B cell (primary cell): ENCODE results near the gene ARF5. TPM values are rescaled to one million over a fixed set of nuclear protein-coding genes. Genes with fewer than 3 reads are reported as not detected.

Source experiments
- ATAC-seq: fragments of 200-7000 bp; cut with Tn5 transposase; one replicate; pipeline ENCODE4 v1.10.0; 2021; ENCODE audit warnings: low read depth, mild to moderate bottlenecking, moderate number of reproducible peaks, moderate library complexity
- CTCF ChIA-PET: fragments of 350-600 bp; sonication (Branson Sonifier 250); formaldehyde crosslinking; loops from one replicate; lab custom pipeline; 2021; ENCODE audit warnings: antibody characterized with exemption, inconsistent platforms; lab: Charles Lee
- POLR2A ChIA-PET: fragments of 350-600 bp; sonication (Branson Sonifier 250); formaldehyde crosslinking; loops from one replicate; lab custom pipeline; 2021; ENCODE audit warnings: antibody characterized with exemption; lab: Charles Lee
- DNase-seq: peaks from one replicate; pipeline ENCODE4 v3.0.0; 2013
- H2AFZ ChIP-seq: 2 replicates; pipeline ENCODE4 v1.6.1; 2012; ENCODE audit warnings: mild to moderate bottlenecking, low read depth, low read length; ENCODE audit not compliant: insufficient read depth, poor library complexity, severe bottlenecking
- H3K27ac ChIP-seq, 2 donors: 1 replicate in 1 of 2; 2 replicates in 1 of 2; pipeline ENCODE4 v1.5.1; 2012 to 2013; ENCODE audit warnings: low read length in 2 of 2, mild to moderate bottlenecking in 2 of 2, moderate library complexity in 1 of 2
- H3K27me3 ChIP-seq, 4 experiments: fragments of 200-600 bp in 1 of 4; sonication (generic) in 1 of 4; replicated peaks in 1 of 4; 1 replicate in 2 of 4; 2 replicates in 2 of 4; pipeline versions ENCODE4 v1.6.1 to v1.7.0; 2013 to 2016; ENCODE audit warnings: low read length in 3 of 4, mild to moderate bottlenecking in 2 of 4, mixed read lengths in 1 of 4, moderate library complexity in 1 of 4; ENCODE audit not compliant: insufficient read depth in 4 of 4, control insufficient read depth in 3 of 4; ENCODE audit errors: control extremely low read depth in 1 of 4
- H3K36me3 ChIP-seq, 2 experiments: replicated peaks in 1 of 2; 1 replicate in 1 of 2; 2 replicates in 1 of 2; pipeline versions ENCODE4 v1.6.1 to v1.7.1; 2013; ENCODE audit warnings: low read length in 1 of 2; ENCODE audit not compliant: insufficient read depth in 2 of 2, control insufficient read depth in 1 of 2; ENCODE audit errors: control extremely low read depth in 1 of 2, extremely low read depth in 1 of 2
- H3K4me1 ChIP-seq, 2 donors: fragments of 200-600 bp in 1 of 2; sonication (generic) in 1 of 2; 1 replicate in 1 of 2; 2 replicates in 1 of 2; pipeline versions ENCODE4 v1.5.1 to v1.6.1; 2013 to 2017; ENCODE audit warnings: low read length in 2 of 2; ENCODE audit not compliant: control insufficient read depth in 2 of 2, insufficient read depth in 2 of 2
- H3K4me2 ChIP-seq: replicated peaks from 2 replicates; pipeline ENCODE3; 2012; ENCODE audit warnings: mild to moderate bottlenecking, low read depth, low read length; ENCODE audit not compliant: poor library complexity, severe bottlenecking
- H3K4me3 ChIP-seq, 5 experiments: fragments of 200-600 bp in 1 of 5; sonication (generic) in 1 of 5; 1 replicate in 3 of 5; 2 replicates in 2 of 5; pipeline versions ENCODE4 v1.5.1 to v1.7.0; 2011 to 2016; ENCODE audit warnings: low read length in 4 of 5, mild to moderate bottlenecking in 4 of 5, low read depth in 2 of 5, control low read depth in 1 of 5, moderate library complexity in 1 of 5; ENCODE audit not compliant: insufficient read depth in 1 of 5; ENCODE audit errors: control extremely low read depth in 1 of 5, extremely low read depth in 1 of 5
- H3K79me2 ChIP-seq: fragments of 200-600 bp; sonication (generic); one replicate; pipeline ENCODE4 v1.6.0; 2016; ENCODE audit warnings: low read length; ENCODE audit not compliant: control insufficient read depth, insufficient read depth
- H3K9ac ChIP-seq: fragments of 200-600 bp; sonication (generic); 2 replicates; pipeline ENCODE4 v1.6.1; 2017; ENCODE audit warnings: mild to moderate bottlenecking, low read length, moderate library complexity
- H3K9me3 ChIP-seq, 3 donors: one replicate each; pipeline versions ENCODE4 v1.6.1 to v1.7.1; 2013; ENCODE audit warnings: low read length in 2 of 3; ENCODE audit not compliant: control insufficient read depth in 2 of 3, insufficient read depth in 1 of 3; ENCODE audit errors: control extremely low read depth in 1 of 3
- H4K20me1 ChIP-seq: 2 replicates; pipeline ENCODE4 v1.6.0; 2012; ENCODE audit warnings: mild to moderate bottlenecking, low read length; ENCODE audit not compliant: insufficient read depth, control insufficient read depth, poor library complexity, severe bottlenecking
- H3K27ac Mint-ChIP-seq: one replicate; pipeline ENCODE4 v1.8.0; 2021; ENCODE audit warnings: mixed read lengths
- H3K27me3 Mint-ChIP-seq: one replicate; pipeline ENCODE4 v1.8.0; 2021; ENCODE audit warnings: mixed read lengths
- H3K4me1 Mint-ChIP-seq: one replicate; pipeline ENCODE4 v1.8.0; 2021; ENCODE audit warnings: mixed read lengths
- H3K4me3 Mint-ChIP-seq: one replicate; pipeline ENCODE4 v1.8.0; 2021; ENCODE audit warnings: mixed read lengths
- H3K9me3 Mint-ChIP-seq: one replicate; pipeline ENCODE4 v1.8.0; 2022; ENCODE audit warnings: mixed read lengths; ENCODE audit not compliant: insufficient read depth
- EZH2 ChIP-seq: IDR thresholded peaks from 2 replicates; pipeline ENCODE4 v1.6.1; 2012; ENCODE audit warnings: borderline replicate concordance, low read depth, mild to moderate bottlenecking, moderate library complexity, low read length; ENCODE audit not compliant: insufficient read depth, poor library complexity, severe bottlenecking
- WGBS: methylation state at CpG from one replicate; pipeline ENCODE4 v1.1.5; 2013; ENCODE audit warnings: missing lambda C conversion rate; ENCODE audit not compliant: insufficient coverage; 5-methylcytosine and 5-hydroxymethylcytosine counted together
- intact Hi-C: fragments of 100-400 bp; cut with micrococcal nuclease; formaldehyde crosslinking; loops from one replicate; pipeline ENCODE4 v1.10.0; 2022
- polyA plus RNA-seq: library from polyadenylated mRNA; depleted of rRNA; stranded (reverse); fragments of >200 nt; gene quantifications from 2 replicates; pipeline ENCODE4 v1.2.3, GENCODE V29; 2012
- total RNA-seq, 2 donors: library from RNA; stranded (reverse); fragments of 120-200 nt in 1 of 2; gene quantifications; 1 replicate in 1 of 2; 2 replicates in 1 of 2; pipeline versions ENCODE4 v1.2.3 to v1.2.4, GENCODE V29; 2013 to 2022
- TF ChIP-seq, protein P1 (sequence below): fragments of 200-600 bp; IDR thresholded peaks from one replicate; pipeline ENCODE4 v1.8.0; 2022; ENCODE audit warnings: antibody characterized with exemption, mild to moderate bottlenecking

ARF5 gene
- total and polyA plus RNA-seq, 2 donors (not counting 1 experiment from before 2014, with no cell fraction given): 77.1 to 234 TPM

DNA sequence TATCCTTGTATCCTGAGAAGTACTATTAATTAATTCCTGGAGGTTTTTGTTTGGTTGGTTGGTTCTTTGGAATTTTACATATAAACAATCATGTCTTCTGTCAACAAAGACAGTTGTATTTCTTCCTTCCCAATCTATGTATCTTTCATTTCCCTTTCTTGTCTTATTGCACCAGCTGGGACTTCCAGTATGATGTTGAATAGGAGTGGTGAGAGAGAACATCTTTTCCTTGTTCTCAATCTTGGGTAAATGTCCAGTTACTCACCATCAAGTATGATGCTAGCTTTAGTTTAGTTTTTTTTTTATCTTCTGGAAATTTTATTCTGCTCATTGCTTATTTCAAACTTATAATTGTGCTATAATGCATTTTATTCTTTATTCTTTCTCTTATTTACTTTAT lies 37.1 kb downstream of the ARF5 start:
- Mint-ChIP-seq H3K4me3 (no peak overlapping the region), H3K27me3 (peaks cover 44% of the 10 kb centered on the region), H3K9me3 (no peaks in the 10 kb centered on the region), H3K27ac (no peak overlapping the region), H3K4me1 (peaks cover 5% of the 10 kb centered on the region)
- H3K4me3 ChIP-seq: no peak overlapping the region
- ChIA-PET CTCF (interaction anchor here (1.1 kb wide), 1 partner anchor 24 kb away, joined by 3 read pairs; no protein-coding TSS in a partner anchor), POLR2A (no interaction called here)
- no peaks in the 10 kb centered on the region for H3K9me3 ChIP-seq
- H3K9ac ChIP-seq: no peak overlapping the region
- TF ChIP-seq EZH2: no peak
- TF ChIP-seq, protein P1, sequence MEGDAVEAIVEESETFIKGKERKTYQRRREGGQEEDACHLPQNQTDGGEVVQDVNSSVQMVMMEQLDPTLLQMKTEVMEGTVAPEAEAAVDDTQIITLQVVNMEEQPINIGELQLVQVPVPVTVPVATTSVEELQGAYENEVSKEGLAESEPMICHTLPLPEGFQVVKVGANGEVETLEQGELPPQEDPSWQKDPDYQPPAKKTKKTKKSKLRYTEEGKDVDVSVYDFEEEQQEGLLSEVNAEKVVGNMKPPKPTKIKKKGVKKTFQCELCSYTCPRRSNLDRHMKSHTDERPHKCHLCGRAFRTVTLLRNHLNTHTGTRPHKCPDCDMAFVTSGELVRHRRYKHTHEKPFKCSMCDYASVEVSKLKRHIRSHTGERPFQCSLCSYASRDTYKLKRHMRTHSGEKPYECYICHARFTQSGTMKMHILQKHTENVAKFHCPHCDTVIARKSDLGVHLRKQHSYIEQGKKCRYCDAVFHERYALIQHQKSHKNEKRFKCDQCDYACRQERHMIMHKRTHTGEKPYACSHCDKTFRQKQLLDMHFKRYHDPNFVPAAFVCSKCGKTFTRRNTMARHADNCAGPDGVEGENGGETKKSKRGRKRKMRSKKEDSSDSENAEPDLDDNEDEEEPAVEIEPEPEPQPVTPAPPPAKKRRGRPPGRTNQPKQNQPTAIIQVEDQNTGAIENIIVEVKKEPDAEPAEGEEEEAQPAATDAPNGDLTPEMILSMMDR: no peak
- intact Hi-C loops: no loop called here
- peaks cover 0 to 11% (median 6%) of the 10 kb centered on the region in 4 experiments for H3K27me3 ChIP-seq
- ATAC-seq (no peak), DNase-seq (no peak)
- no peak overlapping the region for H2AFZ ChIP-seq
- H3K4me2 ChIP-seq: no peak overlapping the region
- H3K4me1 ChIP-seq: no peaks in the 10 kb centered on the region
- H3K79me2 ChIP-seq: no peaks in the 10 kb centered on the region
- no peaks in the 10 kb centered on the region for H4K20me1 ChIP-seq
- no peaks in the 10 kb centered on the region for H3K36me3 ChIP-seq
- H3K27ac ChIP-seq: no peak overlapping the region

DNA sequence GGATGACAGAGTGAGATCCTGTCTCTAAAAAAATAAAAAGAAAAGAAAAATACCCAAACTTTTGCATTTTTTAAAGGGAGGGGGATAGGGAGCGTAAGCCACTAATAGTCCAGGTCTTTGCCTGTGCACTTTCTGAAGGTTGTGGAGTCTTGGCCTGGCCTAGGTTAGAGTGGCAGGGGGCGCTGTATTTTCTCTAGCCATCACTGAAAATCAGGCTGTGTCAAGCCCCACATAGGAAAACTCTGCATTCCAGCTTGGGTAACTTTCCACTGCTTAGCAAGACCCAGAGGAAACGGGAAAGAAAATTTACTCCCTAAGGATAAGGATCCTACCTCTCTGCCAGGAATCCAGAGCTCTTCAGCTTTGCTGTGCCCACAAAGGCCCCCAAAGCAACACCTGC lies 40.2 kb downstream of the ARF5 start:
- intact Hi-C loops: loop anchor here (2.0 kb wide), 1 partner anchor 124 kb away; no protein-coding TSS in a partner anchor
- H3K9me3 Mint-ChIP-seq: no peaks in the 10 kb centered on the region
- H3K27me3 Mint-ChIP-seq: peaks cover 42% of the 10 kb centered on the region
- Histone ChIP-seq H3K9ac (no peak overlapping the region), H3K4me3 (no peak overlapping the region), H3K36me3 (no peaks in the 10 kb centered on the region), H3K27ac (no peak overlapping the region), H3K79me2 (no peaks in the 10 kb centered on the region), H4K20me1 (no peaks in the 10 kb centered on the region), H3K4me1 (no peaks in the 10 kb centered on the region), H3K9me3 (no peaks in the 10 kb centered on the region), H2AFZ (no peak overlapping the region), H3K4me2 (no peak overlapping the region), H3K27me3 (peaks cover 0 to 10% (median 7%) of the 10 kb centered on the region in 4 experiments)
- no peak overlapping the region for H3K4me3 Mint-ChIP-seq
- ATAC-seq (no peak), DNase-seq (no peak)
- ChIA-PET CTCF (interaction anchor here (0.9 to 3.1 kb wide), 7 partner anchors 15 to 827 kb away, joined by 3 to 11 read pairs (median 3); no protein-coding TSS in a partner anchor), POLR2A (no interaction called here)
- WGBS: 79% methylated on average over 2 of the region's 3 CpGs
- H3K27ac Mint-ChIP-seq: no peak overlapping the region
- TF ChIP-seq, protein P1: no peak
- no peak for TF ChIP-seq EZH2
- H3K4me1 Mint-ChIP-seq: no peaks in the 10 kb centered on the region
